Activated T-cell treated with anti-CD3 and anti-CD28 coated beads, Interleukin-2, amount 50 U/mL, for 4 hours (primary cell): ENCODE measurements around the gene NLGN1. TPM values are rescaled to one million over a fixed set of nuclear protein-coding genes. Genes with fewer than 3 reads are reported as not detected.
"Not testable (repeated sequence)": the region's sequence is repeated elsewhere in the genome, so short reads cannot be mapped to it uniquely, and the experiment has no call there.

Experiments
- ATAC-seq, 2 donors: fragments of 200-7000 bp; cut with Tn5 transposase; one replicate each; pipeline ENCODE4 v1.10.0; 2021
- DNase-seq: peaks from one replicate; pipeline ENCODE4 v3.0.0-alpha.2; 2020
- H3K27me3 Mint-ChIP-seq: one replicate; pipeline ENCODE4 v1.8.0; 2021; ENCODE audit warnings: low read depth, mixed read lengths
- H3K36me3 Mint-ChIP-seq: one replicate; pipeline ENCODE4 v1.8.0; 2022; ENCODE audit warnings: mixed read lengths; ENCODE audit not compliant: insufficient read depth
- H3K4me1 Mint-ChIP-seq: one replicate; pipeline ENCODE4 v1.8.0; 2021; ENCODE audit warnings: low read depth, mixed read lengths
- H3K4me3 Mint-ChIP-seq: one replicate; pipeline ENCODE4 v1.8.0; 2021; ENCODE audit warnings: mild to moderate bottlenecking, moderate library complexity, mixed read lengths
- H3K9me3 Mint-ChIP-seq: one replicate; pipeline ENCODE4 v1.8.0; 2021; ENCODE audit warnings: mixed read lengths
- total RNA-seq, 3 donors: library from RNA; stranded (reverse); gene quantifications; one replicate each; pipeline ENCODE4 v1.2.1, GENCODE V29; 2021

NLGN1 gene
- total RNA-seq: not detected

- ATAC-seq: no peak
These were observed at the start of gene NLGN1 for GRCh38 chr3:173397161-173398110. TSS of gene NLGN1 (plus strand) at chr3:173397744.

DNA sequence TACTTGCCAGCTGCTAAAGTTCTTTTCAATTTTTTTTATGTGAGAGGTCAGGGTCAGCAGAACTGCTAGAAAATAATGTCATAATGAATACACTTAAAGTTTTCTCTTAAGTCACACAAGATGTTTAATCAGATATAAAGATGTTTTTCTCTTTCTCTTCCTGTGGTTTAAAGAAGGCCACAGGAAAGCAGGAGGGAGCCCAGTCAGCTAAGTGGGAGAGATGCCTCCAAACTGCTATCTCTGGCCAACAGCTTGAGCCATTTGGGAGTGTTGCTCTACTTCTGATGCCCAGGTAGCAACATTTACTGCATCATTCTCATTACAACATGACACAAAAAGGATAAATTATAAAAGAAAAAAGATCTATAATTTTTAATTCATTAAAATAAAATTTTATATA lies 45.7 kb upstream of the NLGN1 start:
- no peak for ATAC-seq
- Mint-ChIP-seq H3K36me3 (no peaks in the 10 kb centered on the region), H3K9me3 (peaks cover 18% of the 10 kb centered on the region), H3K27me3 (no peaks in the 10 kb centered on the region), H3K4me3 (no peak overlapping the region), H3K4me1 (no peaks in the 10 kb centered on the region)
- no peak for DNase-seq

More at GRCh38 chr3:173397161-173398110, at the start of gene NLGN1:
- Mint-ChIP-seq H3K4me1 (peaks cover 24% of the 10 kb centered on the region), H3K9me3 (no peaks in the 10 kb centered on the region), H3K36me3 (no peaks in the 10 kb centered on the region), H3K27me3 (peaks cover 60% of the 10 kb centered on the region), H3K4me3 (no peak within 1 kb of the TSS)
- DNase-seq: no peak

- not testable (repeated sequence) for ATAC-seq
These were observed 44.4 kb upstream of the NLGN1 start for GRCh38 chr3:173353137-173353536.

DNA sequence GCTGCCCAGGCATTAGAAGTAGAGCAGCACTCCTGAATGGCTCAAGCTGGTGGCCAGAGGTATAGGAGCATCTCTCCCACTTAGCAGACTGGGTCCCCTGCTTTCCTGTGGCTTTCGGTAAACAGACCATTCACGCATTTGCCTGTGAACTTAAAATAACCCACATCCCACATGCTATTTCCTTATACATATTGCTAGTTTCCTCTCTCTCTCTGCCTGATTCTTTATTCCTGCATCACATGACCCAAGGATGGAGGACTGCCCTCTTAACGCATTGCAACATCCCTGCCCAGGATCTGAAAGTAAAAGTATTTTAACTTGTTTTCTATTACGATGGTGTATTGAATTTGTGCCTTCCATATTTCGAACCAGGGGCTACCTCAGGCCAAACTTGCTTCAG lies 43.4 kb upstream of the NLGN1 start:
- Mint-ChIP-seq H3K4me1 (no peaks in the 10 kb centered on the region), H3K9me3 (peaks cover 14% of the 10 kb centered on the region), H3K27me3 (no peaks in the 10 kb centered on the region), H3K4me3 (no peak overlapping the region), H3K36me3 (no peaks in the 10 kb centered on the region)
- ATAC-seq: no peak
- no peak for DNase-seq

More at GRCh38 chr3:173353137-173353536, 44.4 kb upstream of the NLGN1 start:
- peaks cover 18% of the 10 kb centered on the region for H3K9me3 Mint-ChIP-seq
- H3K4me1 Mint-ChIP-seq, H3K27me3 Mint-ChIP-seq, H3K4me3 Mint-ChIP-seq, DNase-seq, H3K36me3 Mint-ChIP-seq: not testable (repeated sequence)

DNA sequence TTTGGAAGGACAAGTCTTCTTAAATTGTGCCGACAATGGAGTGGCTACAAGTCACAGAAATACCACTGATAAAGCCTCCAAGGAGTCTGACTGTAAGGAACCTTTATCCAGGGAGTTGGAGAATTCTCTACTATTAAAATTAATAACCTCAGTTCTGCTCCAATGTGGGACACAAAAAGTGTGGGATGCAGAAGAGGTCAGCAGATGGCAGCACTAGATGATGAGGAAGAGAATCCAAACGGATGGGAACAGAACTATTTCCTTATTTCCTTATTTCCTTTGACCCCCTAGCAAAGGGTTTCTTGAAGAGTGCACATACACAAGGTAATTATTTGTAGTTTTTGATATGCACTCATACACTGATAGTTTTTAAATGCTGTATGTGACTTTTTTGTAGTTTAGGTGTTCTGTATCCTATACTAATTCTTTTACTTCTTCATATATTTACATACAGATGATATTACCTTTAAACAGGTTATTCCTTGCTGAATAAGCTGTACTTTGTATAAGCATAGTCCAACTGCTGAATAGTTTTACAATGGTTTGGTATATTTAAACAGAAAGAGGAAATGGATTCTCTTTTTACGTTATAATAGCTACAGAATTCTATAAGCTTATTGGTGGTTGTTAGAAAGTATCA lies 25.6 kb upstream of the NLGN1 start:
- Mint-ChIP-seq H3K27me3 (no peaks in the 10 kb centered on the region), H3K9me3 (peaks cover 6% of the 10 kb centered on the region), H3K4me3 (no peak overlapping the region), H3K36me3 (no peaks in the 10 kb centered on the region), H3K4me1 (no peaks in the 10 kb centered on the region)
- no peak for ATAC-seq
- DNase-seq: no peak

DNA sequence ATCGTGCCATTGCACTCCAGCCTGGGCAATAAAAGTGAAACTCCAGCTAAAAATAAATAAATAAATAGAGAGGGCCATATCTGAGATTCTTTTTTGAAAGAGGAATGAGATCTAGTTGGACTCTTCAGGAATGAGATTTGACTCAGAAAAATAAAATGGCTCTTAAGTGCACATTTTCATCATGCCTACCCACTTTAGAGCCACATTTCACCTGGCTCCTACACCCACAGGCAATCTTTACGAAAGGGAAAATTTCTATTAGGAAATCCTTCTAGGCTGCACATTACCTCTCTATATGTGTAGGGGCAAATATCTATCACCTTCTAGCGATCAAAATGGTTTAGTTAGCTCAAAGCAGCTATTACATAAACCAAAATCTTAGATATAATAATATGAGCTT lies 16.9 kb upstream of the NLGN1 start:
- no peak for ATAC-seq
- Mint-ChIP-seq H3K4me1 (no peaks in the 10 kb centered on the region), H3K36me3 (no peaks in the 10 kb centered on the region), H3K9me3 (no peaks in the 10 kb centered on the region), H3K27me3 (no peaks in the 10 kb centered on the region), H3K4me3 (no peak overlapping the region)
- DNase-seq: no peak

- not testable (repeated sequence) for H3K9me3 Mint-ChIP-seq
These were observed 15.6 kb upstream of the NLGN1 start for GRCh38 chr3:173381936-173382335.

GRCh38 chr3:173395073-173395411 lies 2.5 kb upstream of the NLGN1 start:
- ATAC-seq (peak; percentile 24 to 37), DNase-seq (no peak)
- H3K9me3 Mint-ChIP-seq: no peaks in the 10 kb centered on the region
- H3K36me3 Mint-ChIP-seq: no peaks in the 10 kb centered on the region
- peaks cover 59% of the 10 kb centered on the region for H3K27me3 Mint-ChIP-seq
- peak overlapping the region; percentile 63 for H3K4me3 Mint-ChIP-seq
- peaks cover 24% of the 10 kb centered on the region for H3K4me1 Mint-ChIP-seq

More at GRCh38 chr3:173381936-173382335, 15.6 kb upstream of the NLGN1 start:
- not testable (repeated sequence) for H3K4me3 Mint-ChIP-seq, H3K27me3 Mint-ChIP-seq, ATAC-seq, DNase-seq, H3K4me1 Mint-ChIP-seq, H3K36me3 Mint-ChIP-seq

DNA sequence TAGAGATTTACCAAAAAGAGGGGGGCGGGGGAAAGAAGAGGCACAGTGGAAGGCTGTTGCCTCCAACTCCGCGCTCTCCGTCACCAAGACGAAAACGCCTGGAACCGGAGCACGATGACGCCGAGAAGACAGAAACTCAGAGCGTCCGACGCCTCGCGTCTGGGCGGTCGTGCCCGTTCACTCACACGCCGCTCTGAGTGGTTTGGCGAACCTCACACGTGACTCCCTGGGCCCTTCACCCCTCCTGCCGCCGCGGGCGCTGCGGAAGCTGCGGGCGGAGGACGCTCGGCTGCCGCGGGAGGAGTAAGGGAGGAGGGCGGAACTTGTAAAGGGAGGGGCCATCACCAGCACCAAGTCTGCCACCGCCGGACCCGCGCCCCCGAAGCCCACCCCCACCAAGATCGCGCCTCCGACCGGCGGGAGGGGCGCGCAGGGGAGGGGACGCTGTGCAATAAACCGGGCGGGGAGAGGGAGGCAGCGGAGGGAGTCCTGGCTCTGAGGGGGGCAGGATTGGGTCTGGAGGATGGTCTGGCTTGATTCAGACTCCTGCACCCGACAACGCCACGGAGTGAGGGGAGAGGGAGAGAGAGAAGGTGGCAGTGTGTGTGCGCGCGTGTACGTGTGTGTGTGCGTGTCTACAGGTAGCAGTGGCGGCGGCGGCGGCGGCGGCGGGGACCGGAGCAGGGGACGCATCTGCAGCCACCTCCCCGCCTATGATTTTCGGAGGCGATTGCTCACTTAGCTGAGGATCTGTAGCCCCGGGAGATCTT lies 1.9 kb upstream of the NLGN1 start:
- H3K27me3 Mint-ChIP-seq: peaks cover 60% of the 10 kb centered on the region
- peaks cover 24% of the 10 kb centered on the region for H3K4me1 Mint-ChIP-seq
- no peaks in the 10 kb centered on the region for H3K9me3 Mint-ChIP-seq
- no peaks in the 10 kb centered on the region for H3K36me3 Mint-ChIP-seq
- peak overlapping the region; percentile 67 for H3K4me3 Mint-ChIP-seq
- ATAC-seq (peak; percentile 85 to 88), DNase-seq (no peak)

DNA sequence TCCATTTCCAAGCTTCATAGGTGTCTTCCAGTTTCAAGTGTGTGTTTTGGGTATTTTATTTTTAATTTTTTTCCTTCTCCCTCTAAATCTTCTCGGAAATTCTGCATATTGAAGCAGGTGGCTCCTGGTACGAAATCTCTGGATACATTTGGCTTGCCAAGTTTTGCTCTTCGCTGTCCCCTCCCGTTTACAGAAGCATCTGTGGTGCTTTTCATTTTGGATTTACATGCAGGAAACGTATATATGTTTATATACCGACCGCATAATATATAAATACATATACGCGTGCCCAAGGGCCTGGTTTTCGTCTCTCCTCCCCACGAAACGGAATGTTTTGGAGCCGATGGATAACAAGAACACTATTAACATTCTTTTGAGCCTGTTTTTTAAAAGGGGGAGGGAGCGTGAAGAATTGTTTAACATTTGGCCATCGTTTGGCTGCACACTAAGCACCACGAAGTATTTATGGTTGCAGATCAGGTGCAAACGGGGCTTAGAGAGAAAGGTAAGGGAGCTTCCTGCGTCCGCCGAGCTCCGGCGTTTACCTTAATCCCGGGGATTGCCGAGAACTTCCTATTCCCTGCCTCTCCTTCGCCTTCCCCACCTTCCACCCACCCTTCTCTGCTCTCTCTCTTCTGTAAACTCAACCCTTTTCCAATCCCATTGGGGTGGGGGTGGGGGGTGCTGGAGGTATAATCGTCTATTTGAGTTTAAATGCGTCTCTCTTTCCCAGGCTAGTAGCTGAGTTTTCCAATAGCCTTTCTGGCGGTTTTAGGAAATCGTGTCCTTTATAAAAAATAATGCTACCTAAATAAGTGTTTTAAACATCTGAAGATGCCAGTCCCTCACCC lies 1.1 kb upstream of the NLGN1 start:
- DNase-seq: no peak
- peak overlapping the region; percentile 67 for H3K4me3 Mint-ChIP-seq

DNA sequence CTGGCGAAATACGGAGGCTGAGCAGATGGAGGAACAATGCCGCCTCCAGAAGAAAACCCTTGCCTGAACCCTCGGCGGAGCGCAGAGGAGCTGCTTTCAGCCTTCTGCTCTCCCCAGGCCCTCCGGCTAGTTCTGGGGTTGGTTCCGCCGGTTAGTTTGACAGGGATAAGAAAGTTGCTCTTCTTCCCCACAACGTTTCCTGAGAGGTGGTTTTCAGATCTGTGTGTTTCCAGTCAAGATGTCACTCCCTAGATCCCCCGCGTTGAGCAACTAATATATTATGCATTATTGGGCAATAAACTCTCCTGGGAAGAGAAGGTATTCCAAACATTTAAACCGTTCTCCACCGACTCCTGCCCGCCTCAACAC lies 551 bp downstream of the NLGN1 start:
- Mint-ChIP-seq H3K4me3 (no peak overlapping the region), H3K9me3 (no peaks in the 10 kb centered on the region), H3K36me3 (no peaks in the 10 kb centered on the region), H3K27me3 (peaks cover 56% of the 10 kb centered on the region), H3K4me1 (peaks cover 24% of the 10 kb centered on the region)
- ATAC-seq (no peak), DNase-seq (no peak)

More for the DNA sequence above, 1.1 kb upstream of the NLGN1 start:
- Mint-ChIP-seq H3K9me3 (no peaks in the 10 kb centered on the region), H3K4me1 (peaks cover 24% of the 10 kb centered on the region), H3K36me3 (no peaks in the 10 kb centered on the region), H3K27me3 (peaks cover 60% of the 10 kb centered on the region)
- ATAC-seq: no peak

DNA sequence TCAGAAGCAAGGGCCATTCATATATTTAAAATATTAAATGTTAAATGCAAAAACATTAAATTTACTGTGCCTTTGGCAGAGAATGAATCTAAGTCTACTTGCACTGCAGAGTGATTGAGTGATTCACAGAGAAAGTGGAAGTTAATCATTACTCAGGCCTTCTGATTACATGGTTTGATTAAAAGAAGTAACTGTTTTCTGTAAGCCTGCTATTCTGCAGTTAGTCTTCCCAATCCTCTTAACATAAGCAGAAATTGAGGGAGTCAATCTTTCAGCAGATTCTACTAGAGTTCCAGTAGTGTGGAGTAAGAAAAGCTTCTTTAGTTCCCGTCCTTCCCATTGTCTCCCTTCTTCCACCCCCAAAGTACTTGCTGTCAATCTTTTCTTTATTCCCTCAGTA lies 1.5 kb downstream of the NLGN1 start:
- DNase-seq (no peak), ATAC-seq (no peak)
- Mint-ChIP-seq H3K4me3 (no peak overlapping the region), H3K36me3 (no peaks in the 10 kb centered on the region), H3K4me1 (peaks cover 24% of the 10 kb centered on the region), H3K9me3 (no peaks in the 10 kb centered on the region), H3K27me3 (peaks cover 50% of the 10 kb centered on the region)

GRCh38 chr3:173401369-173401768 lies 3.8 kb downstream of the NLGN1 start:
- DNase-seq (no peak), ATAC-seq (no peak)
- Mint-ChIP-seq H3K4me1 (peaks cover 9% of the 10 kb centered on the region), H3K9me3 (no peaks in the 10 kb centered on the region), H3K27me3 (peaks cover 32% of the 10 kb centered on the region), H3K36me3 (no peaks in the 10 kb centered on the region), H3K4me3 (no peak overlapping the region)

DNA sequence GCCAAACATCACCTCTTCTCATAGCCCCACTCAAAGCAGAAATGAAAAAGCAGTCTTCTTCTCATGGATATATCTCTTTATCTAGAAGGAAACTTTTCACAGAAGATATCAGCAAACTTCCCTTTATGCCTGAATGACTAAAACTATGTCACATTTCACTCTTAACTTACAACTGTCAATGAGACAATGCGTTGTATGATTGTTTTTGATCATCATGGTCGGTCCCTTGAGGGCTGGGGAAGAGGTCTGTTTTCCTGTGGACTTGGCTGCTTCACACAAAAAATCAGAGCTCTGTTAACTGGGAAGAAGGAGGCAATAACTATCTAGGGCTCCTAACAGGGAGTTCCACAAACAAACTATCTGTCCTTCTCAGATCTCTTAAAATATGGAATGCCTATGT lies 5.1 kb downstream of the NLGN1 start:
- no peaks in the 10 kb centered on the region for H3K4me1 Mint-ChIP-seq
- no peak for DNase-seq
- no peaks in the 10 kb centered on the region for H3K36me3 Mint-ChIP-seq
- no peak overlapping the region for H3K4me3 Mint-ChIP-seq
- ATAC-seq: no peak
- no peaks in the 10 kb centered on the region for H3K9me3 Mint-ChIP-seq
- H3K27me3 Mint-ChIP-seq: peaks cover 21% of the 10 kb centered on the region
